Mammary epithelial cell (primary cell): ENCODE data around the gene STIM2.

Experiments used
- EZH2 ChIP-seq: IDR thresholded peaks from 2 replicates; pipeline ENCODE4 v1.6.1; 2012; ENCODE audit warnings: low read length, inconsistent platforms, borderline replicate concordance
- TF ChIP-seq, protein P1 (sequence below), 2 donors: IDR thresholded peaks in 1 of 2; conservative IDR thresholded peaks in 1 of 2; 2 replicates each; pipeline ENCODE4 v1.5.1; 2011 to 2012; ENCODE audit warnings: inconsistent platforms in 2 of 2, low read length in 2 of 2, mild to moderate bottlenecking in 2 of 2, control low read depth in 1 of 2, low read depth in 1 of 2; ENCODE audit not compliant: insufficient read depth in 1 of 2; ENCODE audit errors: extremely low read depth in 1 of 2

DNA sequence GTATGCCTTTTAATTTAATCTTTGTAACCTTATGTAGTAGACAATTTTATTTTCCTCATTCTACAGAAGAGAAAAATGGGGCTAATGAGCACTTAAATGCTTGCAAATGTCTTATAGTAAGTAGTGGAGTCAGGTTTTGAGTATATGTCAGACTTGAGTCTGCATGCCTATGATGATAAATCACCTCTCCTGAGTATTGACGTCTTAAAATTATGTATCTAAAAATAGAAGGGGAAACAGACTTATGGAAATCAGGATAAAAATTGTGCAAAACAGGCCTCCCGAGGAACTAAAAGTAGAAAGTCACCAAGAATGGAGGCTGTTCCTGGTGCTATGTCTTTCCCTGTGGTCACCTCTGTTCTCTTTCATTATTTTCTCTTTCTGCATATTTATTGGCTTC lies 92.7 kb downstream of the STIM2 start:
- TF ChIP-seq, protein P1, sequence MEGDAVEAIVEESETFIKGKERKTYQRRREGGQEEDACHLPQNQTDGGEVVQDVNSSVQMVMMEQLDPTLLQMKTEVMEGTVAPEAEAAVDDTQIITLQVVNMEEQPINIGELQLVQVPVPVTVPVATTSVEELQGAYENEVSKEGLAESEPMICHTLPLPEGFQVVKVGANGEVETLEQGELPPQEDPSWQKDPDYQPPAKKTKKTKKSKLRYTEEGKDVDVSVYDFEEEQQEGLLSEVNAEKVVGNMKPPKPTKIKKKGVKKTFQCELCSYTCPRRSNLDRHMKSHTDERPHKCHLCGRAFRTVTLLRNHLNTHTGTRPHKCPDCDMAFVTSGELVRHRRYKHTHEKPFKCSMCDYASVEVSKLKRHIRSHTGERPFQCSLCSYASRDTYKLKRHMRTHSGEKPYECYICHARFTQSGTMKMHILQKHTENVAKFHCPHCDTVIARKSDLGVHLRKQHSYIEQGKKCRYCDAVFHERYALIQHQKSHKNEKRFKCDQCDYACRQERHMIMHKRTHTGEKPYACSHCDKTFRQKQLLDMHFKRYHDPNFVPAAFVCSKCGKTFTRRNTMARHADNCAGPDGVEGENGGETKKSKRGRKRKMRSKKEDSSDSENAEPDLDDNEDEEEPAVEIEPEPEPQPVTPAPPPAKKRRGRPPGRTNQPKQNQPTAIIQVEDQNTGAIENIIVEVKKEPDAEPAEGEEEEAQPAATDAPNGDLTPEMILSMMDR (conservative IDR thresholded peaks at IDR 0.05 in 1 of 2, IDR thresholded peaks at IDR 0.05 in 1 of 2; ENCODE audit: extremely low read depth in 1 of 2, insufficient read depth in 1 of 2, low read depth in 1 of 2, low read length in 2 of 2): no peak
- no peak for TF ChIP-seq EZH2
